GM18526 (cell line): Measurements from ENCODE around the gene COMMD8.

Experiments used
- POLR2A ChIP-seq: IDR thresholded peaks from 3 replicates; pipeline ENCODE4 v1.6.1; 2011; ENCODE audit not compliant: insufficient read length; ENCODE audit errors: extremely low read depth

COMMD8 gene

GRCh38 chr4:47478804-47479203 lies 15.3 kb upstream of the COMMD8 start:
- TF ChIP-seq POLR2A: no peak

GRCh38 chr4:47475411-47475810 lies 11.9 kb upstream of the COMMD8 start:
- no peak for TF ChIP-seq POLR2A

- TF ChIP-seq POLR2A: no peak
Measured at GRCh38 chr4:47474799-47475198, 11.3 kb upstream of the COMMD8 start.

- TF ChIP-seq POLR2A: no peak
Measured at GRCh38 chr4:47473141-47473750, 9.7 kb upstream of the COMMD8 start.

GRCh38 chr4:47471591-47471990 lies 8.1 kb upstream of the COMMD8 start:
- TF ChIP-seq POLR2A: no peak

GRCh38 chr4:47471064-47471463 lies 7.6 kb upstream of the COMMD8 start:
- TF ChIP-seq POLR2A: no peak

- no peak for TF ChIP-seq POLR2A
Measured at GRCh38 chr4:47469951-47470350, 6.4 kb upstream of the COMMD8 start.

GRCh38 chr4:47468706-47469365 lies 5.3 kb upstream of the COMMD8 start:
- no peak for TF ChIP-seq POLR2A

GRCh38 chr4:47466056-47466785 lies 2.7 kb upstream of the COMMD8 start:
- TF ChIP-seq POLR2A: no peak

GRCh38 chr4:47465004-47465403 lies 1.5 kb upstream of the COMMD8 start:
- TF ChIP-seq POLR2A: no peak

GRCh38 chr4:47462799-47463234 lies 685 bp downstream of the COMMD8 start:
- TF ChIP-seq POLR2A: no peak

- no peak for TF ChIP-seq POLR2A
Measured at GRCh38 chr4:47451657-47452056, 11.8 kb downstream of the COMMD8 start.

GRCh38 chr4:47444031-47444430 lies 19.5 kb downstream of the COMMD8 start:
- no peak for TF ChIP-seq POLR2A

- no peak for TF ChIP-seq POLR2A
Measured at GRCh38 chr4:47442980-47443379, 20.5 kb downstream of the COMMD8 start.

GRCh38 chr4:47434931-47435330 lies 28.6 kb downstream of the COMMD8 start:
- no peak for TF ChIP-seq POLR2A

- no peak for TF ChIP-seq POLR2A
Measured at GRCh38 chr4:47432749-47433148, 30.8 kb downstream of the COMMD8 start.

- no peak for TF ChIP-seq POLR2A
Measured at GRCh38 chr4:47427935-47428334, 35.6 kb downstream of the COMMD8 start.

- TF ChIP-seq POLR2A: no peak
Measured at GRCh38 chr4:47425628-47426027, 37.9 kb downstream of the COMMD8 start.
